ENCODE data around the gene NXPH3.
A peak's percentile ranks its signal among the peaks of the same experiment; 100 is the strongest.

NXPH3 gene

DNA sequence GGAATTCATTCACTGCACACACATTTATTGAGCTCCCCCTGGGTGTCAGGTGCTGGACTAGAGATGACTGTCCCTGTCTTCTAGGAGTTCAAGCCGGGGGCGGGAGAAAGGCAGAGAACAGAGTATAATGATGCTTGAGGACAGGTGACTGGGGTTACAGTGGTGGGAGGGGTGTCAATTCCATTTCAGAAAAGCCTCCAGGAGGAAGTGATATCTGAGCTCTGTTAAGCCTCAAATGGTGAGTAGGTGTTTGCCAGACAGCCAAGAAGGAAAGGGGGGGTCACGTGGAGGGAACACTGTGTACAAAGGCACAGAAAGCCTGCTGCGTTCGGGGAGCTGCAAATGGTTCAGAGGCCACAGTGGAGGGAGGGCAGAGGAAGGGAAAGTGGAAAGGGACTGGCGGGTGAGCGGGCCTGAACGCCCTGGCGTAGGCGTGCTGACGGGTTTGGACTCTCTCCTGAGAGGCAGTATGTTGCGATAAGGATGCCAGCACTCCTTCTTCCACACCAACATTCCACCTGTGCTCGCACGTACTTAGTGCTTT is 9.7 kb upstream of the NXPH3 start (continued):
- TF ChIP-seq ZSCAN23 (tag by site-specific recombination; IDR thresholded peaks at IDR 0.05) (no peak), ZNF544 (tag by site-specific recombination; IDR thresholded peaks at IDR 0.05) (no peak), ZNF830 (tag by site-specific recombination; IDR thresholded peaks at IDR 0.05; ENCODE audit: low read depth) (no peak), GLIS1 (tag by site-specific recombination; IDR thresholded peaks at IDR 0.05) (peak; percentile 31; the same call in 1 of the 2 replicates), ZSCAN30 (tag by site-specific recombination; IDR thresholded peaks at IDR 0.05) (no peak), ZBTB17 (tag by site-specific recombination; IDR thresholded peaks at IDR 0.05) (peak; percentile 89), ZNF266 (tag by site-specific recombination; IDR thresholded peaks at IDR 0.05; ENCODE audit: low read depth) (no peak), ZEB2 (tag by site-specific recombination; IDR thresholded peaks at IDR 0.05) (no peak), ZNF600 (tag by site-specific recombination; IDR thresholded peaks at IDR 0.05) (peak; percentile 90), HOXD13 (CRISPR knock-in tag; IDR thresholded peaks at IDR 0.05; ENCODE audit: borderline replicate concordance) (no peak), PRDM1 (tag by site-specific recombination; IDR thresholded peaks at IDR 0.05) (peak; percentile 92), ZNF174 (tag by site-specific recombination; IDR thresholded peaks at IDR 0.05) (no peak), SETDB1 (IDR thresholded peaks at IDR 0.05; ENCODE audit: insufficient read length, low read length) (no peak), ZSCAN16 (tag by site-specific recombination; IDR thresholded peaks at IDR 0.05) (peak; percentile 66; the same call in 1 of the 2 replicates), ZNF426 (tag by site-specific recombination; IDR thresholded peaks at IDR 0.05) (no peak), ZNF701 (tag by site-specific recombination; IDR thresholded peaks at IDR 0.05) (no peak), SCRT1 (tag by site-specific recombination; IDR thresholded peaks at IDR 0.05; ENCODE audit: borderline replicate concordance) (no peak), SP2 (tag by site-specific recombination; IDR thresholded peaks at IDR 0.05) (peak; percentile 56)
- TF ChIP-seq, protein P1, sequence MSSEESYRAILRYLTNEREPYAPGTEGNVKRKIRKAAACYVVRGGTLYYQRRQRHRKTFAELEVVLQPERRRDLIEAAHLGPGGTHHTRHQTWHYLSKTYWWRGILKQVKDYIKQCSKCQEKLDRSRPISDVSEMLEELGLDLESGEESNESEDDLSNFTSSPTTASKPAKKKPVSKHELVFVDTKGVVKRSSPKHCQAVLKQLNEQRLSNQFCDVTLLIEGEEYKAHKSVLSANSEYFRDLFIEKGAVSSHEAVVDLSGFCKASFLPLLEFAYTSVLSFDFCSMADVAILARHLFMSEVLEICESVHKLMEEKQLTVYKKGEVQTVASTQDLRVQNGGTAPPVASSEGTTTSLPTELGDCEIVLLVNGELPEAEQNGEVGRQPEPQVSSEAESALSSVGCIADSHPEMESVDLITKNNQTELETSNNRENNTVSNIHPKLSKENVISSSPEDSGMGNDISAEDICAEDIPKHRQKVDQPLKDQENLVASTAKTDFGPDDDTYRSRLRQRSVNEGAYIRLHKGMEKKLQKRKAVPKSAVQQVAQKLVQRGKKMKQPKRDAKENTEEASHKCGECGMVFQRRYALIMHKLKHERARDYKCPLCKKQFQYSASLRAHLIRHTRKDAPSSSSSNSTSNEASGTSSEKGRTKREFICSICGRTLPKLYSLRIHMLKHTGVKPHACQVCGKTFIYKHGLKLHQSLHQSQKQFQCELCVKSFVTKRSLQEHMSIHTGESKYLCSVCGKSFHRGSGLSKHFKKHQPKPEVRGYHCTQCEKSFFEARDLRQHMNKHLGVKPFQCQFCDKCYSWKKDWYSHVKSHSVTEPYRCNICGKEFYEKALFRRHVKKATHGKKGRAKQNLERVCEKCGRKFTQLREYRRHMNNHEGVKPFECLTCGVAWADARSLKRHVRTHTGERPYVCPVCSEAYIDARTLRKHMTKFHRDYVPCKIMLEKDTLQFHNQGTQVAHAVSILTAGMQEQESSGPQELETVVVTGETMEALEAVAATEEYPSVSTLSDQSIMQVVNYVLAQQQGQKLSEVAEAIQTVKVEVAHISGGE (tag by site-specific recombination; conservative IDR thresholded peaks at IDR 0.05; ENCODE audit: low read depth): no peak
- TF ChIP-seq, protein P2, sequence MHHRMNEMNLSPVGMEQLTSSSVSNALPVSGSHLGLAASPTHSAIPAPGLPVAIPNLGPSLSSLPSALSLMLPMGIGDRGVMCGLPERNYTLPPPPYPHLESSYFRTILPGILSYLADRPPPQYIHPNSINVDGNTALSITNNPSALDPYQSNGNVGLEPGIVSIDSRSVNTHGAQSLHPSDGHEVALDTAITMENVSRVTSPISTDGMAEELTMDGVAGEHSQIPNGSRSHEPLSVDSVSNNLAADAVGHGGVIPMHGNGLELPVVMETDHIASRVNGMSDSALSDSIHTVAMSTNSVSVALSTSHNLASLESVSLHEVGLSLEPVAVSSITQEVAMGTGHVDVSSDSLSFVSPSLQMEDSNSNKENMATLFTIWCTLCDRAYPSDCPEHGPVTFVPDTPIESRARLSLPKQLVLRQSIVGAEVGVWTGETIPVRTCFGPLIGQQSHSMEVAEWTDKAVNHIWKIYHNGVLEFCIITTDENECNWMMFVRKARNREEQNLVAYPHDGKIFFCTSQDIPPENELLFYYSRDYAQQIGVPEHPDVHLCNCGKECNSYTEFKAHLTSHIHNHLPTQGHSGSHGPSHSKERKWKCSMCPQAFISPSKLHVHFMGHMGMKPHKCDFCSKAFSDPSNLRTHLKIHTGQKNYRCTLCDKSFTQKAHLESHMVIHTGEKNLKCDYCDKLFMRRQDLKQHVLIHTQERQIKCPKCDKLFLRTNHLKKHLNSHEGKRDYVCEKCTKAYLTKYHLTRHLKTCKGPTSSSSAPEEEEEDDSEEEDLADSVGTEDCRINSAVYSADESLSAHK (tag by site-specific recombination; IDR thresholded peaks at IDR 0.05): no peak
- TF ChIP-seq, protein P3, sequence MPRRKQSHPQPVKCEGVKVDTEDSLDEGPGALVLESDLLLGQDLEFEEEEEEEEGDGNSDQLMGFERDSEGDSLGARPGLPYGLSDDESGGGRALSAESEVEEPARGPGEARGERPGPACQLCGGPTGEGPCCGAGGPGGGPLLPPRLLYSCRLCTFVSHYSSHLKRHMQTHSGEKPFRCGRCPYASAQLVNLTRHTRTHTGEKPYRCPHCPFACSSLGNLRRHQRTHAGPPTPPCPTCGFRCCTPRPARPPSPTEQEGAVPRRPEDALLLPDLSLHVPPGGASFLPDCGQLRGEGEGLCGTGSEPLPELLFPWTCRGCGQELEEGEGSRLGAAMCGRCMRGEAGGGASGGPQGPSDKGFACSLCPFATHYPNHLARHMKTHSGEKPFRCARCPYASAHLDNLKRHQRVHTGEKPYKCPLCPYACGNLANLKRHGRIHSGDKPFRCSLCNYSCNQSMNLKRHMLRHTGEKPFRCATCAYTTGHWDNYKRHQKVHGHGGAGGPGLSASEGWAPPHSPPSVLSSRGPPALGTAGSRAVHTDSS (tag by site-specific recombination; IDR thresholded peaks at IDR 0.05): no peak
- TF ChIP-seq, protein P4, sequence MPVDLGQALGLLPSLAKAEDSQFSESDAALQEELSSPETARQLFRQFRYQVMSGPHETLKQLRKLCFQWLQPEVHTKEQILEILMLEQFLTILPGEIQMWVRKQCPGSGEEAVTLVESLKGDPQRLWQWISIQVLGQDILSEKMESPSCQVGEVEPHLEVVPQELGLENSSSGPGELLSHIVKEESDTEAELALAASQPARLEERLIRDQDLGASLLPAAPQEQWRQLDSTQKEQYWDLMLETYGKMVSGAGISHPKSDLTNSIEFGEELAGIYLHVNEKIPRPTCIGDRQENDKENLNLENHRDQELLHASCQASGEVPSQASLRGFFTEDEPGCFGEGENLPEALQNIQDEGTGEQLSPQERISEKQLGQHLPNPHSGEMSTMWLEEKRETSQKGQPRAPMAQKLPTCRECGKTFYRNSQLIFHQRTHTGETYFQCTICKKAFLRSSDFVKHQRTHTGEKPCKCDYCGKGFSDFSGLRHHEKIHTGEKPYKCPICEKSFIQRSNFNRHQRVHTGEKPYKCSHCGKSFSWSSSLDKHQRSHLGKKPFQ (tag by site-specific recombination; IDR thresholded peaks at IDR 0.05): no peak
- TF ChIP-seq, protein P5, sequence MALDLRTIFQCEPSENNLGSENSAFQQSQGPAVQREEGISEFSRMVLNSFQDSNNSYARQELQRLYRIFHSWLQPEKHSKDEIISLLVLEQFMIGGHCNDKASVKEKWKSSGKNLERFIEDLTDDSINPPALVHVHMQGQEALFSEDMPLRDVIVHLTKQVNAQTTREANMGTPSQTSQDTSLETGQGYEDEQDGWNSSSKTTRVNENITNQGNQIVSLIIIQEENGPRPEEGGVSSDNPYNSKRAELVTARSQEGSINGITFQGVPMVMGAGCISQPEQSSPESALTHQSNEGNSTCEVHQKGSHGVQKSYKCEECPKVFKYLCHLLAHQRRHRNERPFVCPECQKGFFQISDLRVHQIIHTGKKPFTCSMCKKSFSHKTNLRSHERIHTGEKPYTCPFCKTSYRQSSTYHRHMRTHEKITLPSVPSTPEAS (tag by site-specific recombination; IDR thresholded peaks at IDR 0.05): 0 out of 2 replicates have a peak, but pooled peaks have one; percentile 8
- TF ChIP-seq, protein P6, sequence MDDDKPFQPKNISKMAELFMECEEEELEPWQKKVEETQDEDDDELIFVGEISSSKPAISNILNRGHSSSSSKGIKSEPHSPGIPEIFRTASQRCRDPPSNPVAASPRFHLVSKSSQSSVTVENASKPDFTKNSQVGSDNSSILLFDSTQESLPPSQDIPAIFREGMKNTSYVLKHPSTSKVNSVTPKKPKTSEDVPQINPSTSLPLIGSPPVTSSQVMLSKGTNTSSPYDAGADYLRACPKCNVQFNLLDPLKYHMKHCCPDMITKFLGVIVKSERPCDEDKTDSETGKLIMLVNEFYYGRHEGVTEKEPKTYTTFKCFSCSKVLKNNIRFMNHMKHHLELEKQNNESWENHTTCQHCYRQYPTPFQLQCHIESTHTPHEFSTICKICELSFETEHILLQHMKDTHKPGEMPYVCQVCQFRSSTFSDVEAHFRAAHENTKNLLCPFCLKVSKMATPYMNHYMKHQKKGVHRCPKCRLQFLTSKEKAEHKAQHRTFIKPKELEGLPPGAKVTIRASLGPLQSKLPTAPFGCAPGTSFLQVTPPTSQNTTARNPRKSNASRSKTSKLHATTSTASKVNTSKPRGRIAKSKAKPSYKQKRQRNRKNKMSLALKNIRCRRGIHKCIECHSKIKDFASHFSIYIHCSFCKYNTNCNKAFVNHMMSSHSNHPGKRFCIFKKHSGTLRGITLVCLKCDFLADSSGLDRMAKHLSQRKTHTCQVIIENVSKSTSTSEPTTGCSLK (tag by site-specific recombination; IDR thresholded peaks at IDR 0.05): no peak
- TF ChIP-seq, protein P7, sequence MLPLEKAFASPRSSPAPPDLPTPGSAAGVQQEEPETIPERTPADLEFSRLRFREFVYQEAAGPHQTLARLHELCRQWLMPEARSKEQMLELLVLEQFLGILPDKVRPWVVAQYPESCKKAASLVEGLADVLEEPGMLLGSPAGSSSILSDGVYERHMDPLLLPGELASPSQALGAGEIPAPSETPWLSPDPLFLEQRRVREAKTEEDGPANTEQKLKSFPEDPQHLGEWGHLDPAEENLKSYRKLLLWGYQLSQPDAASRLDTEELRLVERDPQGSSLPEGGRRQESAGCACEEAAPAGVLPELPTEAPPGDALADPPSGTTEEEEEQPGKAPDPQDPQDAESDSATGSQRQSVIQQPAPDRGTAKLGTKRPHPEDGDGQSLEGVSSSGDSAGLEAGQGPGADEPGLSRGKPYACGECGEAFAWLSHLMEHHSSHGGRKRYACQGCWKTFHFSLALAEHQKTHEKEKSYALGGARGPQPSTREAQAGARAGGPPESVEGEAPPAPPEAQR (tag by site-specific recombination; IDR thresholded peaks at IDR 0.05): no peak
